Peyer's patch (tissue), 4 donors: ENCODE measurements around the gene TNFAIP8.

Source experiments
- POLR2A ChIP-seq, 2 donors: fragments of 450-650 bp; IDR thresholded peaks; one replicate each; pipeline ENCODE4 v1.5.1; 2017; ENCODE audit warnings: antibody characterized with exemption in 2 of 2, mild to moderate bottlenecking in 2 of 2, moderate library complexity in 2 of 2
- TF ChIP-seq, protein P1 (sequence below), 6 experiments: fragments of 450-650 bp in 4 of 6; fragments of 200-600 bp in 2 of 6; sonication (generic) in 1 of 6; IDR thresholded peaks; one replicate each; pipeline ENCODE4 v1.5.1; 2017 to 2019; ENCODE audit warnings: antibody characterized with exemption in 6 of 6, mild to moderate bottlenecking in 3 of 6, moderate library complexity in 1 of 6

DNA sequence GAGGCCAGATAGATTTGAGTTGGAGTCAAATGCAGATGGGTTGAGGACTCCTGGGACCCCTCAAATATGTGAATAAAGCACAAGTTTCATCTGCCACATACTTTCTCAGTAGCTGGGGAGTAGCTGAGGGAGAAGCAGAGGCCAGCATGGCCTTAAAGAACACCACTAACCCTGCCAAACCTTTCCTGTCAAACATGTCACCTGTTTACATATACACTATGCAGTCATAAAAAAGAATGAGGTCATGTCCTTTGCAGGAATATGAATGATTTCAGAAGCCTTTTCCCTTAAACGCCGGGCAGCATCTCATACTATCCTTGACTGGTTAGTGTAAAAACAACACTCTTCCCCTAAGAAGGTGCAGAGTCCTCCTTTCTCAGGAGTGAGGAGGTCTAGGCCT lies 71.2 kb downstream of the TNFAIP8 start:
- no peak for TF ChIP-seq POLR2A (IDR thresholded peaks at IDR 0.05)
- TF ChIP-seq, protein P1, sequence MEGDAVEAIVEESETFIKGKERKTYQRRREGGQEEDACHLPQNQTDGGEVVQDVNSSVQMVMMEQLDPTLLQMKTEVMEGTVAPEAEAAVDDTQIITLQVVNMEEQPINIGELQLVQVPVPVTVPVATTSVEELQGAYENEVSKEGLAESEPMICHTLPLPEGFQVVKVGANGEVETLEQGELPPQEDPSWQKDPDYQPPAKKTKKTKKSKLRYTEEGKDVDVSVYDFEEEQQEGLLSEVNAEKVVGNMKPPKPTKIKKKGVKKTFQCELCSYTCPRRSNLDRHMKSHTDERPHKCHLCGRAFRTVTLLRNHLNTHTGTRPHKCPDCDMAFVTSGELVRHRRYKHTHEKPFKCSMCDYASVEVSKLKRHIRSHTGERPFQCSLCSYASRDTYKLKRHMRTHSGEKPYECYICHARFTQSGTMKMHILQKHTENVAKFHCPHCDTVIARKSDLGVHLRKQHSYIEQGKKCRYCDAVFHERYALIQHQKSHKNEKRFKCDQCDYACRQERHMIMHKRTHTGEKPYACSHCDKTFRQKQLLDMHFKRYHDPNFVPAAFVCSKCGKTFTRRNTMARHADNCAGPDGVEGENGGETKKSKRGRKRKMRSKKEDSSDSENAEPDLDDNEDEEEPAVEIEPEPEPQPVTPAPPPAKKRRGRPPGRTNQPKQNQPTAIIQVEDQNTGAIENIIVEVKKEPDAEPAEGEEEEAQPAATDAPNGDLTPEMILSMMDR (IDR thresholded peaks at IDR 0.05), result no peak
